ENCODE measurements around the gene RALGPS1. TPM values are rescaled to one million over a fixed set of nuclear protein-coding genes. Genes with fewer than 3 reads are reported as not detected.
A peak's percentile ranks its signal among the peaks of the same experiment; 100 is the strongest.

RALGPS1 gene
- polyA plus RNA-seq (2013), result 2.5 and 2.9 TPM in 2 replicates

GRCh38 chr9:126914458-126915280 lies at the start of gene RALGPS1:
TSS of gene RALGPS1 (plus strand) at chr9:126914782. CDS start at chr9:126962290, 47,508 bp downstream.
- Histone ChIP-seq H3K18ac (ENCODE audit: low read length) (no peak within 1 kb of the TSS), H3K79me1 (ENCODE audit: low read length) (peaks cover 2% of the 10 kb centered on the region), H3K4me2 (ENCODE audit: low read length) (peak within 1 kb of the TSS; percentile 83), H3K27me3 (ENCODE audit: insufficient read depth, low read length) (no peaks in the 10 kb centered on the region), H3K27ac (ENCODE audit: low read depth, low read length) (peak within 1 kb of the TSS; percentile 27), H2BK12ac (ENCODE audit: low read length) (no peak within 1 kb of the TSS), H4K91ac (ENCODE audit: low read depth, low read length) (no peak within 1 kb of the TSS), H2BK5ac (ENCODE audit: low read depth, low read length, poor library complexity) (peak within 1 kb of the TSS; percentile 24), H3K9ac (ENCODE audit: low read length) (no peak within 1 kb of the TSS), H3K4me1 (ENCODE audit: control insufficient read depth in 1 of 2, insufficient read depth in 2 of 2, low read length in 2 of 2) (peaks cover 4 to 6% of the 10 kb centered on the region in 2 experiments), H3K36me3 (ENCODE audit: control insufficient read depth in 1 of 2, insufficient read depth in 2 of 2, low read length in 2 of 2) (no peaks in the 10 kb centered on the region), H2BK120ac (ENCODE audit: insufficient read depth, low read length, poor library complexity) (no peak within 1 kb of the TSS), H4K12ac (ENCODE audit: low read depth, low read length) (no peak within 1 kb of the TSS), H3K23ac (ENCODE audit: low read length) (no peak within 1 kb of the TSS), H3K4me3 (ENCODE audit: low read depth, low read length) (peak within 1 kb of the TSS; percentile 85), H3K4ac (ENCODE audit: low read depth, low read length) (no peak within 1 kb of the TSS), H3K79me2 (ENCODE audit: control insufficient read depth, insufficient read depth, low read length, poor library complexity) (no peaks in the 10 kb centered on the region), H4K8ac (ENCODE audit: low read depth, low read length) (peak within 1 kb of the TSS; percentile 61), H2AK5ac (ENCODE audit: low read length) (no peak within 1 kb of the TSS), H3K9me3 (ENCODE audit: insufficient read depth, low read depth, low read length) (no peaks in the 10 kb centered on the region), H2AFZ (ENCODE audit: insufficient read depth, low read length, poor library complexity) (peak within 1 kb of the TSS; percentile 97), H3K14ac (ENCODE audit: low read length) (no peak within 1 kb of the TSS)
- peak; percentile 98 to 99 for DNase-seq
- WGBS (ENCODE audit: extremely low coverage, insufficient coverage, insufficient read length), result no CpG with 5 or more reads among the region's 105 CpGs

GRCh38 chr9:126869368-126869767 lies 45.2 kb upstream of the RALGPS1 start:
- no peak overlapping the region for H3K4me2 ChIP-seq (ENCODE audit: low read length)
- H4K12ac ChIP-seq (ENCODE audit: low read depth, low read length), result no peak overlapping the region
- no peak overlapping the region for H2AK5ac ChIP-seq (ENCODE audit: low read length)
- DNase-seq, result no peak
- H3K36me3 ChIP-seq (ENCODE audit: control insufficient read depth in 1 of 2, insufficient read depth in 2 of 2, low read length in 2 of 2), result peaks cover 14 to 18% of the 10 kb centered on the region in 2 experiments
- H3K27ac ChIP-seq (ENCODE audit: low read depth, low read length), result no peak overlapping the region
- no CpG with 5 or more reads among the region's 7 CpGs for WGBS (ENCODE audit: extremely low coverage, insufficient coverage, insufficient read length)
- no peak overlapping the region for H3K9ac ChIP-seq (ENCODE audit: low read length)
- H2BK120ac ChIP-seq (ENCODE audit: insufficient read depth, low read length, poor library complexity), result no peak overlapping the region
- H2BK12ac ChIP-seq (ENCODE audit: low read length), result no peak overlapping the region
- H4K8ac ChIP-seq (ENCODE audit: low read depth, low read length), result no peak overlapping the region
- H2BK5ac ChIP-seq (ENCODE audit: low read depth, low read length, poor library complexity), result no peak overlapping the region
- H4K91ac ChIP-seq (ENCODE audit: low read depth, low read length), result no peak overlapping the region
- no peaks in the 10 kb centered on the region for H3K9me3 ChIP-seq (ENCODE audit: insufficient read depth, low read depth, low read length)
- H3K4ac ChIP-seq (ENCODE audit: low read depth, low read length), result peak overlapping the region; percentile 89
- no peak overlapping the region for H3K14ac ChIP-seq (ENCODE audit: low read length)
- peak overlapping the region; percentile 6 for H2AFZ ChIP-seq (ENCODE audit: insufficient read depth, low read length, poor library complexity)
- H3K18ac ChIP-seq (ENCODE audit: low read length), result peak overlapping the region; percentile 11
- H3K23ac ChIP-seq (ENCODE audit: low read length), result no peak overlapping the region
- H3K27me3 ChIP-seq (ENCODE audit: insufficient read depth, low read length), result no peaks in the 10 kb centered on the region
- H3K79me2 ChIP-seq (ENCODE audit: control insufficient read depth, insufficient read depth, low read length, poor library complexity), result peaks cover 3% of the 10 kb centered on the region
- no peaks in the 10 kb centered on the region for H3K79me1 ChIP-seq (ENCODE audit: low read length)
- H3K4me1 ChIP-seq (ENCODE audit: control insufficient read depth in 1 of 2, insufficient read depth in 2 of 2, low read length in 2 of 2), result peaks cover 2 to 5% of the 10 kb centered on the region in 2 experiments
- no peak overlapping the region for H3K4me3 ChIP-seq (ENCODE audit: low read depth, low read length)

GRCh38 chr9:126872516-126872915 lies 42.1 kb upstream of the RALGPS1 start:
- Histone ChIP-seq H3K23ac (ENCODE audit: low read length) (no peak overlapping the region), H4K12ac (ENCODE audit: low read depth, low read length) (no peak overlapping the region), H3K9me3 (ENCODE audit: insufficient read depth, low read depth, low read length) (no peaks in the 10 kb centered on the region), H3K36me3 (ENCODE audit: control insufficient read depth in 1 of 2, insufficient read depth in 2 of 2, low read length in 2 of 2) (peaks cover 7 to 10% of the 10 kb centered on the region in 2 experiments), H3K9ac (ENCODE audit: low read length) (no peak overlapping the region), H3K4me3 (ENCODE audit: low read depth, low read length) (no peak overlapping the region), H2BK12ac (ENCODE audit: low read length) (no peak overlapping the region), H3K18ac (ENCODE audit: low read length) (no peak overlapping the region), H3K4me1 (ENCODE audit: control insufficient read depth in 1 of 2, insufficient read depth in 2 of 2, low read length in 2 of 2) (peaks cover 2 to 7% of the 10 kb centered on the region in 2 experiments), H2BK5ac (ENCODE audit: low read depth, low read length, poor library complexity) (no peak overlapping the region), H3K27me3 (ENCODE audit: insufficient read depth, low read length) (no peaks in the 10 kb centered on the region), H2AK5ac (ENCODE audit: low read length) (no peak overlapping the region), H4K91ac (ENCODE audit: low read depth, low read length) (no peak overlapping the region), H3K14ac (ENCODE audit: low read length) (no peak overlapping the region), H3K4me2 (ENCODE audit: low read length) (no peak overlapping the region), H3K79me2 (ENCODE audit: control insufficient read depth, insufficient read depth, low read length, poor library complexity) (peaks cover 2% of the 10 kb centered on the region), H2AFZ (ENCODE audit: insufficient read depth, low read length, poor library complexity) (no peak overlapping the region), H2BK120ac (ENCODE audit: insufficient read depth, low read length, poor library complexity) (no peak overlapping the region), H3K4ac (ENCODE audit: low read depth, low read length) (no peak overlapping the region), H4K8ac (ENCODE audit: low read depth, low read length) (no peak overlapping the region), H3K79me1 (ENCODE audit: low read length) (no peaks in the 10 kb centered on the region), H3K27ac (ENCODE audit: low read depth, low read length) (no peak overlapping the region)
- DNase-seq, result no peak
- WGBS (ENCODE audit: extremely low coverage, insufficient coverage, insufficient read length), result no CpG with 5 or more reads among the region's 4 CpGs

- Histone ChIP-seq H3K36me3 (ENCODE audit: control insufficient read depth in 1 of 2, insufficient read depth in 2 of 2, low read length in 2 of 2) (peaks cover 6 to 9% of the 10 kb centered on the region in 2 experiments), H3K79me2 (ENCODE audit: control insufficient read depth, insufficient read depth, low read length, poor library complexity) (no peaks in the 10 kb centered on the region), H3K23ac (ENCODE audit: low read length) (no peak overlapping the region), H2AFZ (ENCODE audit: insufficient read depth, low read length, poor library complexity) (no peak overlapping the region), H2BK5ac (ENCODE audit: low read depth, low read length, poor library complexity) (no peak overlapping the region), H3K4me2 (ENCODE audit: low read length) (no peak overlapping the region), H2AK5ac (ENCODE audit: low read length) (no peak overlapping the region), H2BK12ac (ENCODE audit: low read length) (no peak overlapping the region), H3K14ac (ENCODE audit: low read length) (no peak overlapping the region), H3K9me3 (ENCODE audit: insufficient read depth, low read depth, low read length) (no peaks in the 10 kb centered on the region), H2BK120ac (ENCODE audit: insufficient read depth, low read length, poor library complexity) (no peak overlapping the region), H3K18ac (ENCODE audit: low read length) (no peak overlapping the region), H3K27ac (ENCODE audit: low read depth, low read length) (no peak overlapping the region), H3K9ac (ENCODE audit: low read length) (no peak overlapping the region), H3K79me1 (ENCODE audit: low read length) (no peaks in the 10 kb centered on the region), H3K4me3 (ENCODE audit: low read depth, low read length) (no peak overlapping the region), H4K8ac (ENCODE audit: low read depth, low read length) (no peak overlapping the region), H4K91ac (ENCODE audit: low read depth, low read length) (no peak overlapping the region), H4K12ac (ENCODE audit: low read depth, low read length) (no peak overlapping the region), H3K4me1 (ENCODE audit: control insufficient read depth in 1 of 2, insufficient read depth in 2 of 2, low read length in 2 of 2) (peaks cover 2 to 7% of the 10 kb centered on the region in 2 experiments), H3K27me3 (ENCODE audit: insufficient read depth, low read length) (no peaks in the 10 kb centered on the region), H3K4ac (ENCODE audit: low read depth, low read length) (no peak overlapping the region)
- peak in 1 of 2 donors; percentile 58 for DNase-seq
- no CpG with 5 or more reads among the region's 9 CpGs for WGBS (ENCODE audit: extremely low coverage, insufficient coverage, insufficient read length)
These were observed 39.9 kb upstream of the RALGPS1 start for GRCh38 chr9:126874546-126875314.
